ENCODE measurements around the gene RSRC1.
"Not testable (repeated sequence)": the region's sequence is repeated elsewhere in the genome, so short reads cannot be mapped to it uniquely, and the experiment has no call there.

Gene RSRC1, protein sequence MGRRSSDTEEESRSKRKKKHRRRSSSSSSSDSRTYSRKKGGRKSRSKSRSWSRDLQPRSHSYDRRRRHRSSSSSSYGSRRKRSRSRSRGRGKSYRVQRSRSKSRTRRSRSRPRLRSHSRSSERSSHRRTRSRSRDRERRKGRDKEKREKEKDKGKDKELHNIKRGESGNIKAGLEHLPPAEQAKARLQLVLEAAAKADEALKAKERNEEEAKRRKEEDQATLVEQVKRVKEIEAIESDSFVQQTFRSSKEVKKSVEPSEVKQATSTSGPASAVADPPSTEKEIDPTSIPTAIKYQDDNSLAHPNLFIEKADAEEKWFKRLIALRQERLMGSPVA

GRCh38 chr3:158109804-158110657, at the start of gene RSRC1:
Gene RSRC1, plus strand, starts transcription at chr3:158110089. Its CDS starts 12,016 bp downstream, at chr3:158122105.
- DNase-seq (ENCODE audit: low read depth) = peak; percentile 92

DNA sequence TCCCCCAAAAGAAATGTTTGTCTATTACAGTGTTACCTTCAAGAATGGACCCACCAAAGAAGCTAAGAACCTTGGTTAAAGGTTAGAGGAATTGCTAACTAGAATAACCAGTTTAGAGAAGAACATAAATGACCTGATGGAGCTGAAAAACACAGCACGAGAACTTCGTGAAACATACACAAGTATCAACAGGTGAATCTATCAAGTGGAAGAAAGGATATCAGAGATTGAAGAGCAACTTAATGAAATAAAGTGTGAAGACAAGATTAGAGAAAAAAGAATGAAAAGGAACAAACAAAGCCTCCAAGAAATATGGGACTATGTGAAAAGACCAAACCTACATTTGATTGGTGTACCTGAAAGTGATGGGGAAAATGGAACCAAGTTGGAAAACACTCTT, 44.3 kb upstream of the RSRC1 start:
- not testable (repeated sequence) for DNase-seq (ENCODE audit: low read depth)

DNA sequence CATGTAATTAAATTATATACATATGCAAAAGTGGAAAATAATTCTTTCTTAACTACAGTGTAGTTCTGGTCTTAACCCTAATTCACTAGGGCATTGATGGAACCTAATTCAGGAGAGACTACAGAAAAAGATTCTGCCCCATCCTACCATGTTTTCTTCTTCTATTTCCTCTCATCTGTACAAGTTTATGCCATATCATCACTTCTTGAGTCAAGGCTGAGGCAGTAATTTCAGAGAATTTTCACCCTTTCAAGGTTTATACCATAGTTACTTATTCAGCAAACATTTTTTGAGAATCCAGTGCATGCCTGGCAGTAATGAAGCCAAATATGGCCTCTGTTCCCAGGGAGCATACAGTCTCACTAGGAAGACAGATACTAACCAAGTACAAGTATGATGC, 37.1 kb upstream of the RSRC1 start:
- DNase-seq (ENCODE audit: low read depth) = no peak

DNA sequence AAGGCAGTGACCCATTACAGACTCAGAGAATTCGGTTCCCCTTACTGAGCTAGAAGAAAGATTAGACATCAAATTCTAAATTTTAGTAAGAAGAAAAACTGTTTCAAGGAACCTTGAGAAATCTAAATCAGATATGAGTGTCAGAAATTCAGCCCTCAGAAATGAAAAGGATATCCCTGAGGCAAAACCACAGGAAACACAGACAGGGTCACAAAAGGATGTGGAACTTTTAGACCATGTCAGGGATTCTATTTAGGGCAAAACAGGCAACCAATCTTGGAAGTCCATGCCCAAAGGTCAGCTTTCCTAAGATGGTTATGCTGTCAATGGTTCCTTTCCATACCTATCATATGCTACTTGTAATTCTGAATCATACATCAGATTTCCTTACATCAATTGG, 35.3 kb upstream of the RSRC1 start:
- DNase-seq (ENCODE audit: low read depth) = no peak

- DNase-seq (ENCODE audit: low read depth) = no peak
Observed at GRCh38 chr3:158079599-158079998, 30.3 kb upstream of the RSRC1 start.

GRCh38 chr3:158084651-158085050, 25.2 kb upstream of the RSRC1 start:
- no peak for DNase-seq (ENCODE audit: low read depth)

GRCh38 chr3:158085358-158085757, 24.5 kb upstream of the RSRC1 start:
- no peak for DNase-seq (ENCODE audit: low read depth)

- DNase-seq (ENCODE audit: low read depth) = no peak
Observed at GRCh38 chr3:158085931-158086330, 24.0 kb upstream of the RSRC1 start.

DNA sequence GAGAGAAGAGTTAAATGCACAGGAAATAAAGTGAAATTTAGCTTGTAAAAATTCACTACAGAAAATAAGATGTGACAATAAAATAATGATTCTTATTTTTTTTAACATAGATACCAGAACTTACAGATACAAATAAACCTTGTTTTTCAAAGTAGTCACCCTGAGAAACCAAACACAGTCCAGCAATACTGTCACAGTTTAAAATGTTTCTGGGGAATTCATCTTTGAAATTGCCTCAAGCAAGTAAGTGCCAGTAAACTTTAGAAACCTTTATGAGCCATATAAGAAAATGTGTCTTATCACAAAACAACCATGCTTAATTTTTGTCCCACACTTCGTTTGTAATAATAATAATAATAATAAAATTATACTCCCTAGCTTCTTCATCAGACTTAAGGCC, 23.5 kb upstream of the RSRC1 start:
- DNase-seq (ENCODE audit: low read depth) = no peak

- DNase-seq (ENCODE audit: low read depth) = no peak
Observed at GRCh38 chr3:158086776-158087175, 23.1 kb upstream of the RSRC1 start.

DNA sequence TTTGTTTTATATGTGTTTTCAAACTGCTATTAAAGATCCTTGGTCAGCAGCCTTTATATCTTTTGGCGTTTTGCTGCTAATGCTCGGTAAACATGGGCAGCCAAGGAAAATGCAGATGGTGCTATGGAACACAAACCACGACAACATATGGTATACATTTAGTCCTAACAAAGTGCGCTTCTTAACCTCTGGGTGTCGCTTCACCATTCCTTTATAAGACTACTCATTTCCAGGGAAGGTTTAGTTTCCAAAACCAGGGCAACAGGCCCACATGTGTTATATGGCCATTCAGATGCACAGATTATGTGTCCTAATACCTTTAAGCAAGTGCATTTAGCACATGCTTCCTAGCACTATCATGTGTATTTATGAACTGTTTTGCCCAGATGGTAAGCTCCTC, 18.4 kb upstream of the RSRC1 start:
- peak; percentile 65 for DNase-seq (ENCODE audit: low read depth)

GRCh38 chr3:158093526-158093925, 16.4 kb upstream of the RSRC1 start:
- DNase-seq (ENCODE audit: low read depth) = no peak

GRCh38 chr3:158094235-158095110, 15.4 kb upstream of the RSRC1 start:
- DNase-seq (ENCODE audit: low read depth) = peak; percentile 49

GRCh38 chr3:158095111-158095813, 14.6 kb upstream of the RSRC1 start:
- DNase-seq (ENCODE audit: low read depth) = no peak

- DNase-seq (ENCODE audit: low read depth) = no peak
Observed at GRCh38 chr3:158095814-158096704, 13.8 kb upstream of the RSRC1 start.

DNA sequence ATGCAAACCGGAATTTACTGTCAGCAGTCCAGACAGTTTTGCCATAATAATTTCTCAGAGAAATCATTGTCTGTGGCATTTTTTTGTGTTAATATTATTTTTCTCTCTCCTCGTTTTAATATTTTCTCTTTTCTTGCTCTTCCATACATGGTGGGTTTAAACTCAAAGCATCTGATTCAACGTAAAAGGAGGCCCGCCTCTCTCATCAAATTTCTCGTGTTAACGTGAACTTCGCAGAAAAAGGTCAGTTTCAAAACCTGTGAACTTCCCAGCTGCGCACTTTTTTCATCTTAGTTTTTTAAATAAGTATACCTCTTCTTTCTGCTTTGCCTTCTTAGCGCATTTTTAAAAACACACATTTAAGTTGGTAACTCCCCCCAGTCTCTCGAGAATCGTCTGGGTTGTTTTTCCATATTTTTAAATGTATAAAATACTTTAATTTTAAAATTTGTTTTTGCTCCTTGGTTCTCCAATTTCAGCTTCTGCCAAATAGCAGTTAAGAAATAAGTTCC, 12.8 kb upstream of the RSRC1 start:
- no peak for DNase-seq (ENCODE audit: low read depth)

GRCh38 chr3:158097593-158098308, 12.1 kb upstream of the RSRC1 start:
- DNase-seq (ENCODE audit: low read depth) = peak; percentile 62

DNA sequence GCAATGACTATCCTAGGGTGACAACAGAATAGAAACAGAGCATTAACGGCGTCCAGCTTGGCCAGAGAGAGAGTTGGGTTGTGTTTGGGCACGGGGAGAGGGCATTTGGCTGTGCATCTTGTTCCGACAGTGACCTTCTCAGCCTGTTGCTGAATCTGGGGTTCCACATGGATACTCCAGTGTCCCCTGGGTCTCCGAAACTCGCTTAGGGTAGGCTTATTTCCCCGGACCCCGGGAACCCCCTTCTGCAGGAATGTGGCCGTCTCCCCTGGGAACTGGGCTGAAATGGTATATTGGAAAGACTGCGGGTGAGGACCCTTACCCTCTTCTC, 11.6 kb upstream of the RSRC1 start:
- no peak for DNase-seq (ENCODE audit: low read depth)

DNA sequence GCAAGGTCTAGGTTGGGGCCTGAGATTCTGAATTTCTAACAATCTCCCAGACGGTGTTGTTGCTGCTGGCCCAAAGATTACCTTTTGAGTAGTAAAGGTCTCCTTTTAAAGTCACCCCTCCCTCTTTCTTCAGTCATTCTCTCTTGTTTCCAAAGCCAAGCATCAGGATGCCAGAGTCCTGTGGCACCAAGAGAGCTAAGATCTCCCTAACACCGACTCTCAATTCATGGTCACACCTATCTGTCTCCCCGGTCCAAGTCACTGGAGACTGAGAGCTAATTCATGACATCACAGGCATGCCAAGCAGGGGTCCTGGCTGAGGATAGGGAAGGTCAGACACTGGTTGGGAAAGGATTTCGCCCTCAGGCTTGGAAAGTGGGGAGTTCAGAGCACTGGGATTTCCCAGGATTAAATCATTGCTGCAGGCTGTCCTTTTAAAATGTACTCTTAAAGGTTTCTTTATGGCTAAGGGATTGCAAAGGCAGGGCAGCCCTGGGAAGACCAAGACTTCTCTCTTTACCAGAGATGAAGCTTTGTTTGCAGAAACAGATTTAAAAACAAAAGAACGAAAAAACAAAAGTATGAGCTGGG, 11.0 kb upstream of the RSRC1 start:
- DNase-seq (ENCODE audit: low read depth) = peak; percentile 17

DNA sequence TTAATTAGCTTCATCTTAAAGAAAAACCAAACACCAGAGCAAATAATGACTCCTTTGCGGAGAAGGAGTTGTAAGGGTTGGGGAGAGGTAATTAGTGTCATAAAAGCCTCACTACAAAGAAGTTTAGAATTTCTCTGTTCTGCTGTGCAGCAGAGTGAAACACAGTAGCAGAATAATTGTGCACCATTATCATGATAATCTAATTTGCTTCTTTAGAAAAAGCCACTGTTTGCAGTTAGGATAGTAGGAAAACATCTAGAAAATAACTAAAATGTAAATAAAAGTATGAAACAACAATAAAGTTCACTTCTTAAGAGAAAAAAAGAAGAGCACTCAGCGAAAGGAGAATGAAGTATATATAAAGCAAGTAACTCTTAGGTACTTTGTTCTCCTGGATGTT, 9.2 kb upstream of the RSRC1 start:
- DNase-seq (ENCODE audit: low read depth) = no peak
